ENCODE data around the gene NCAM1. TPM values are rescaled to one million over a fixed set of nuclear protein-coding genes. Genes with fewer than 3 reads are reported as not detected.

NCAM1 gene
- total RNA-seq, 4 donors from 2014 or later, result 94.8 to 195 (median 150) TPM

GRCh38 chr11:112961751-112962578, 745 bp downstream of the NCAM1 start:
- Histone ChIP-seq H3K27ac (peak overlapping the region in 1 of 3 donors; percentile 71), H3K27me3 (no peaks in the 10 kb centered on the region), H3K4me1 (peaks cover 11 to 21% of the 10 kb centered on the region in 2 donors), H3K36me3 (no peaks in the 10 kb centered on the region), H3K4me3 (replicated peaks in 1 of 3) (peak overlapping the region; percentile 48 to 74 (median 67)), H3K9me3 (no peaks in the 10 kb centered on the region)
- TF ChIP-seq POLR2A (IDR thresholded peaks at IDR 0.05), result no peak
- TF ChIP-seq, protein P1, sequence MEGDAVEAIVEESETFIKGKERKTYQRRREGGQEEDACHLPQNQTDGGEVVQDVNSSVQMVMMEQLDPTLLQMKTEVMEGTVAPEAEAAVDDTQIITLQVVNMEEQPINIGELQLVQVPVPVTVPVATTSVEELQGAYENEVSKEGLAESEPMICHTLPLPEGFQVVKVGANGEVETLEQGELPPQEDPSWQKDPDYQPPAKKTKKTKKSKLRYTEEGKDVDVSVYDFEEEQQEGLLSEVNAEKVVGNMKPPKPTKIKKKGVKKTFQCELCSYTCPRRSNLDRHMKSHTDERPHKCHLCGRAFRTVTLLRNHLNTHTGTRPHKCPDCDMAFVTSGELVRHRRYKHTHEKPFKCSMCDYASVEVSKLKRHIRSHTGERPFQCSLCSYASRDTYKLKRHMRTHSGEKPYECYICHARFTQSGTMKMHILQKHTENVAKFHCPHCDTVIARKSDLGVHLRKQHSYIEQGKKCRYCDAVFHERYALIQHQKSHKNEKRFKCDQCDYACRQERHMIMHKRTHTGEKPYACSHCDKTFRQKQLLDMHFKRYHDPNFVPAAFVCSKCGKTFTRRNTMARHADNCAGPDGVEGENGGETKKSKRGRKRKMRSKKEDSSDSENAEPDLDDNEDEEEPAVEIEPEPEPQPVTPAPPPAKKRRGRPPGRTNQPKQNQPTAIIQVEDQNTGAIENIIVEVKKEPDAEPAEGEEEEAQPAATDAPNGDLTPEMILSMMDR (IDR thresholded peaks at IDR 0.05), result no peak
- intact Hi-C loops (cut with DNase I), result no loop called here
- WGBS, 2 donors, result 1% methylated on average over 59 to 70 of the region's 82 CpGs
- peak; percentile 18 to 25 for DNase-seq

DNA sequence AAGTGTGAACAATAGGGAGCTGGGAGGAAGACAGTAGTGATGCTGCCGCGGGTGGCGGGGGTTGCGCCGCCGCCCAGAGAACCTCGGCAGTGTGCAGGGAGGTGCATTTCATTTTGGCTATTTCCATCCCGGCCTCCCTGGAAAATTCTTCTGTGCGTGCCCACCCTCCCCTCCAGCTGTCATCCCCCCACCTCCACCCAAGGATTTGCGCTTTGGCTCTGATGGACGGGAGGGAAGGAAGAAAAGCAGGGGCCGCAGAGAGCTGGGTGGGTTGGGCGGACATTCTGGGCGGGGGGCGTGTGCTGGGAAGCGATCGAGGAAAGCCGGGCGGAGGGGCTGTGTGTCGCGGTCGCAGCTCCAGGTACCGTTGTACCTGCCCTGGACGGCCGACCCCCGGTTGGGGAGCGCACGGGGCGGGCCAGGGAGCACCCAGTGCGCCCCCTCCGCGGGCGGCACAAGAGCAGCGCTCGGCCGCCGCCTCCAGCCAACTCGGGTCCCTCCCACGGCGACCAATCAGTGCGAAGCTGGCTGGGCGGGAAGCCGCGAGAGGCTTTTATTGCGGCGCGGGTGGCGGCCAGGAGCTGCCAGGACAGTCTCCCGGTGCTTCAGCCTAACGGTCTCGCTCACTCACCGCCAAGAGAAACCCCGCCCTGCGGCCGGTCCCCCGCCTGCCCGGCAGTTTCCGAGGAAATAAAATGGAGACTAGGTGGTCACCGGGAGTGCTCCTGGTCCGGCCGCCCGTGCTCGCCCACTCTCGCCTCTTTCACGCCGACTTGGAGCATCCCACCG, 1.6 kb downstream of the NCAM1 start:
- no peaks in the 10 kb centered on the region for H3K27me3 ChIP-seq
- peak overlapping the region; percentile 48 to 74 (median 67) for H3K4me3 ChIP-seq (replicated peaks in 1 of 3)
- peak overlapping the region in 1 of 3 donors; percentile 71 for H3K27ac ChIP-seq
- peak; percentile 79 to 84 for DNase-seq
- TF ChIP-seq, protein P1 (IDR thresholded peaks at IDR 0.05), result no peak
- peak in 1 of 2 donors; percentile 65 for TF ChIP-seq POLR2A (IDR thresholded peaks at IDR 0.05)
- WGBS, 2 donors, result 1% methylated on average over 31 to 44 of the region's 67 CpGs
- no peaks in the 10 kb centered on the region for H3K9me3 ChIP-seq
- intact Hi-C loops (cut with DNase I), result no loop called here
- H3K36me3 ChIP-seq, result no peaks in the 10 kb centered on the region
- peaks cover 11 to 24% of the 10 kb centered on the region in 2 donors for H3K4me1 ChIP-seq

DNA sequence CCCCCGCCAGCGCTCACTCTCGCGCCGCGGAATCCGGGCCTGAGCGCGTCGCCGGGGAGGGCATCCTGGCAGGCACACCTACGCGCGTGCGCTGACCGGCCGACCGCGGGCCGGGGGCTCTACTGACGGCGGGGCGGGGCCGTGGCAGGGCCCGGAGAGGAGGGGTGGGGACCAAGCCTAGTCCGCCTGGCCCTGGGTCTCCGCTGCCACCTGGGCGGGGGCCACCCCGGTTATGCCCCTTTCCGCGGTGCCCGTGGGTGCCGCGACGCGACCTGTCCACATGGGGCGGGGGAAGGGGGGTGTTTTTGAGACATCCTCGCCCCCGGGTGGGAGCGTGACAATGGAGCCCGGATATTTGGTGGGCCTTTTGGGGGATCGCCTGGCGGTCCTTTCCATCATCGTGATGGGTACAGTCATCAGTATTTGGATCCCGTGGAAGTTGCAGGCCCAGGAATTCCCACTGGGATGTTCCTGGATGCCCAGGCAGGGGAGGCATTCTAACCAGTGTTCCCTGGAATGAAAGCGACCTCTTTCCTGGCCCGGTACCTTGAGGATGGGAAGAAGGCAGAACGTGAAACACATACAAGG, 2.2 kb downstream of the NCAM1 start:
- H3K36me3 ChIP-seq, result no peaks in the 10 kb centered on the region
- TF ChIP-seq, protein P1 (IDR thresholded peaks at IDR 0.05), result no peak
- TF ChIP-seq POLR2A (IDR thresholded peaks at IDR 0.05), result no peak
- peak overlapping the region in 1 of 3 donors; percentile 71 for H3K27ac ChIP-seq
- WGBS, 2 donors, result 10 to 33% methylated on average over 10 to 33 of the region's 48 CpGs
- peak overlapping the region; percentile 48 to 74 (median 67) for H3K4me3 ChIP-seq (replicated peaks in 1 of 3)
- intact Hi-C loops (cut with DNase I), result no loop called here
- DNase-seq, result peak in 1 of 2 donors; percentile 7
- no peaks in the 10 kb centered on the region for H3K9me3 ChIP-seq
- H3K4me1 ChIP-seq, result peaks cover 13 to 29% of the 10 kb centered on the region in 2 donors
- no peaks in the 10 kb centered on the region for H3K27me3 ChIP-seq

DNA sequence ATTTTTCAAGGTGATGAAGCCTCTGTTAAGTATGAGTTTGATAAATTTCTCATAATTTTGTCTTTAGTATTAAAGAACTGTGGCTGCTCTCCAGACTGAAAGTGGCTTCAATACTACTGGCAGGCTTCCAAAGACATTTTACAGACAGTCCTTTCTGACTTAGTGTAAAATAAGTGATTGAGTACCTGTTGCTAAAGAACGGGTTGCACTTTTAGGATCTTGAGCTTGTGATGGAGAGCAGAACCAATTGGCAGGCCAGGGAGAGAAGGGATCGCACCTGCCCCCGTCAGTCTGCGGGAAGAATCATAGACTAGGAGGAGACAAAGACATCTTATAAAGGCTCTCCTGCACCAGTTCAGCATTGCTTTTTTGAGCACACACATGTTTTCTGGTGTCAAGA, 4.4 kb downstream of the NCAM1 start:
- 39 to 41% methylated on average over 4 of the region's 4 CpGs for WGBS, 2 donors
- intact Hi-C loops (cut with DNase I), result no loop called here
- DNase-seq, result no peak
- Histone ChIP-seq H3K4me3 (replicated peaks in 1 of 3) (no peak overlapping the region), H3K27ac (no peak overlapping the region), H3K27me3 (no peaks in the 10 kb centered on the region), H3K4me1 (peaks cover 27 to 36% of the 10 kb centered on the region in 2 donors), H3K9me3 (no peaks in the 10 kb centered on the region), H3K36me3 (no peaks in the 10 kb centered on the region)
- TF ChIP-seq, protein P1 (IDR thresholded peaks at IDR 0.05), result no peak
- no peak for TF ChIP-seq POLR2A (IDR thresholded peaks at IDR 0.05)

Data from thyroid gland (tissue), 4 donors.